Motor neuron (in vitro differentiated cells): ENCODE results near the gene CLDN20. TPM values are rescaled to one million over a fixed set of nuclear protein-coding genes. Genes with fewer than 3 reads are reported as not detected.
"Not testable (repeated sequence)": the region's sequence is repeated elsewhere in the genome, so short reads cannot be mapped to it uniquely, and the experiment has no call there.

Source experiments
- ATAC-seq, 8 experiments: fragments of 200-7000 bp; cut with Tn5 transposase; replicated peaks in 6 of 8; 2 replicates each; pipeline ENCODE4 v1.8.0; 2021; ENCODE audit warnings: mild to moderate bottlenecking in 8 of 8, moderate library complexity in 8 of 8
- H3K27ac ChIP-seq, 2 donors: fragments of 250-450 bp; sonication (Bioruptor Pico); 2 replicates each; pipeline ENCODE4 v1.9.0; 2021; ENCODE audit warnings: antibody characterized with exemption in 2 of 2, mild to moderate bottlenecking in 2 of 2, moderate library complexity in 1 of 2
- H3K4me1 ChIP-seq, 2 donors: fragments of 250-450 bp; sonication (Bioruptor Pico); replicated peaks in 1 of 2; 2 replicates each; pipeline ENCODE4 v1.6.1; 2021; ENCODE audit warnings: antibody characterized with exemption in 2 of 2, mild to moderate bottlenecking in 2 of 2, moderate library complexity in 1 of 2
- H3K4me3 ChIP-seq, 5 donors: fragments of 250-450 bp; sonication (Bioruptor Pico); 2 replicates each; pipeline ENCODE4 v1.9.0; 2021; ENCODE audit warnings: antibody characterized with exemption in 5 of 5, mild to moderate bottlenecking in 5 of 5, moderate library complexity in 4 of 5
- WGBS, 10 experiments: fragments of 450-650 bp; shearing (Covaris generic); methylation state at CpG; one replicate each; pipeline ENCODE4 v1.0.0; 2022; 5-methylcytosine and 5-hydroxymethylcytosine counted together
- in situ Hi-C, 9 experiments: fragments of 400-800 bp; cut with MboI; loops; one replicate each; pipeline ENCODE4 v1.15.0; 2021; ENCODE audit warnings: low sequenced_read_pairs in 9 of 9, low pct_unique_long_range_greater_than_20kb in 2 of 9; ENCODE audit not compliant: unreplicated experiment in 9 of 9
- total RNA-seq, 8 experiments: library from RNA; unstranded; fragments of 300-600 nt; gene quantifications; 2 replicates each; pipeline versions ENCODE4 v1.2.3 to v1.2.4, GENCODE V29; 2022

The CLDN20 gene
- total RNA-seq, 8 experiments from 2014 or later: 0.76 to 10.4 (median 1.9) TPM

DNA sequence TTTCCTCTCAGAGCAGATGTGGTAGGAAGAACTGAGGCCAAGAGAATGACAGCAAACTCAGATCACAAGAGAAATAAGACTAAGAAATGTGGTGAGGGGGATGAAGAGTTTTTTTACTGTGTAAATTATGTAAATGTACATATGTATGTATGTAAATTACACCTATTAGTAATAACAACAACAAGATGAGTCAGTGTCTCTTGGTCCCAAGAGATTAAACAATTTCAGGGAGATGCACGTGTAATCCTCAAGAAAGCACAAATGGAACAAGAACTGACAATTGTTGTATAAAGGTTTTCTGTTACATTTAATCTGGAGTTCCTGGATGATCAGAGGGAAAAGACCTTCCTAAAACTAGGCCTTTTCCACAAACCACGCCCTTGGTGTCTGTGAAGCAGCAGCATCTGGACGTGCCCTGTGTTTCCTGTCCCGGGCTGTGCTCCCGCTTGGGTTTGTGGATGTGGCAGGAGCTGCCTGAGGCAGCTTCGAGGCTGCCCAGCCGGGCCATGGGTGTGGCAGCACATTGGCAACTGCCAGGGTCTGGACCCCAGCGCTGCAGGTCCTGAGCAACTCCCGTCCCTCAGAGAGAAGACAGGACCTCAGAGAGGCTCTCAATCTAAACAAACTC lies 994 bp downstream of the CLDN20 start:
- H3K4me1 ChIP-seq: peaks cover 8 to 16% of the 10 kb centered on the region in 2 donors
- in situ Hi-C loops: no loop called here
- no peak overlapping the region for H3K4me3 ChIP-seq
- peak in 4 of 8 experiments; percentile 22 to 83 (median 74) for ATAC-seq
- WGBS, 10 experiments: 0 to 90% (median 62%) methylated on average over 1 to 5 of the region's 9 CpGs; no CpG with 5 or more reads in 2 of the 10 experiments
- no peak overlapping the region for H3K27ac ChIP-seq

DNA sequence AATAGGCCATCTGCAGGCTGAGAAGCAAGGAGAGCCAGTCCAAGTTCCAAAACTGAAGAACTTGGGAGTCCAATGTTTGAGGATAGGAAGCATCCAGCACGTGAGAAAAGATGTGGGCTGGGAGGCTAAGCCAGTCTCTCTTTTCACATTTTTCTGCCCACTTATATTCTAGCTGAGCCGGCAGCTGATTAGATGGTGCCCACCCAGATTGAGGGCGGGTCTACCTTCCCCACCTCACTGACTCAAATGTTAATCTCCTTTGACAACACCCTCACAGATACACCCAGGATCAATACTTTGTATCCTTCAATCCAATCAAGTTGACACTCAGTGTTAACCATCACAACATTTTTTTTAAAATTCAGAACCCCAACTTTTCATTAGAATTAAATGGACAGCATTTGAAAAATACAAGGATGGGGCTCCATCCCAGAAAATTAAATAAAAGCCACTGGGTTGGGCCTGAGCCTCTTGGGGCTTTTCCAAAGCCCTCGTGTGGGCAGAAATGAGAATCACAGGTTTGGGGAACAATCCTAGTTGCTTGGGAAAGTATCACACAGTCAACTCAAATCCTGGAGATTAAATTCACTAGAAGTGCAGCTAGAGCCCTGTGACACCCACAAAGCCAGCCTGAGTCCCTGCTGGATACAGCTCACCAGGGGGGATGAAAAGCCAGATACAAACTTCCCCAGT lies 2.2 kb downstream of the CLDN20 start:
- Histone ChIP-seq H3K4me3 (no peak overlapping the region), H3K27ac (no peak overlapping the region), H3K4me1 (peaks cover 11 to 15% of the 10 kb centered on the region in 2 donors)
- in situ Hi-C loops: no loop called here
- WGBS, 10 experiments: 0 to 100% (median 88%) methylated on average over 1 to 4 of the region's 4 CpGs; no CpG with 5 or more reads in 3 of the 10 experiments
- ATAC-seq: no peak

DNA sequence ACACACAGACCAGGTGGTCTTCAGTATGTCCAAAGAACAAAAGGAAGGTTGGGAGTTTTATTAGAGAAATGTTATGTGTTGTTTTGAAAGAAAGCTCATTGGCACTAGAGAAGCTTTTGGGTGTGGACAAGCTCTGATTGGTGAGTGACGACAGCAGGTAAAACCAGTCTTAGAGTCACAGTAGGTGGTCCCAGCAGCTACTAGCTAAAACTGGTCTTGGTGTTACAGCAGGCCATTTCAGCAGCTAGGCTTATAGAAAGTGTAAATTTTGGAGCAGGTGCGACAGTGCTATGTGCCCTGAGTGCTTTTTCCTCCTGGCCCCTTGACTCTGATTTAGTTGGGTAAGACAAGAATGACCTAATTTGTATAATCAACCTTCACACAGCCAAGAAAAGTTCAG lies 3.6 kb downstream of the CLDN20 start:
- WGBS, 10 experiments: 92 to 100% (median 100%) methylated on average over 1 to 2 of the region's 2 CpGs; no CpG with 5 or more reads in 3 of the 10 experiments
- H3K27ac ChIP-seq: no peak overlapping the region
- H3K4me1 ChIP-seq: peaks cover 9 to 11% of the 10 kb centered on the region in 2 donors
- in situ Hi-C loops: no loop called here
- ATAC-seq: no peak
- no peak overlapping the region for H3K4me3 ChIP-seq

DNA sequence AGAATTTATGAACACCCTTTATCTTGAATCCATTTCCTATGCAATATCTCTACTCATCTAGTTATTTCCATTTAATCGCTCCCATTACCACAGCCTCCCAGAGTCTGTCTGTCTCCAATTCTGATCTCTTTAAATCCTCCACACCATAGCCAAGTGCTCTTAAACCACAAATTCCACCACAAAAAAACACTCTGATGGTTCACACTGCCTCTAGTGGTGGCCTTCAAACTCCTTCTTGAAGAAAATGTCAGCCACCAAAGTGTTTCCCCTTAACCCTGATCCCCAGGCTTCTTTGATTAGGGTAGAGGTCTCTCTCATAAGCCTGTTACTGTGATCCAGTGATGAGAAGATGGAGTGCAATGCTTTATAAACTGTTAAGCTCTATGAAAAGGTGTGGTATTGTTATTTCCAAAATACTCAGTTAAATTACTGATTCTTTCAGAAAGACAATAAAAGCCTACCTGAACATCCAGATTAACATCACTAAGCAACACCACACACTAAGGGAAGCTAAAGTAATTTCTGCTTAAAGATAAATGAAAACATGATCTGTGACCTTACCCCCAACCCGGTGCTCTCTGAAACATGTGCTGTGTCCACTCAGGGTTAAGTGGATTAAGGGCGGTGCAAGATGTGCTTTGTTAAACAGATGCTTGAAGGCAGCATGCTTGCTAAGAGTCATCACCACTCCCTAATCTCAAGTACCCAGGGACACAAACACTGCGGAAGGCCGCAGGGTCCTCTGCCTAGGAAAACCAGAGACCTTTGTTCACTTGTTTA lies 4.5 kb downstream of the CLDN20 start:
- H3K27ac ChIP-seq, H3K4me3 ChIP-seq, in situ Hi-C loops: not testable (repeated sequence)
- 7 to 100% (median 100%) methylated on average over 1 to 2 of the region's 5 CpGs; no CpG with 5 or more reads in 3 of the 10 experiments for WGBS, 10 experiments
- peaks cover 18% of the 10 kb centered on the region in 2 donors for H3K4me1 ChIP-seq
- ATAC-seq: peak in 2 of 8 experiments; percentile 41 to 55

DNA sequence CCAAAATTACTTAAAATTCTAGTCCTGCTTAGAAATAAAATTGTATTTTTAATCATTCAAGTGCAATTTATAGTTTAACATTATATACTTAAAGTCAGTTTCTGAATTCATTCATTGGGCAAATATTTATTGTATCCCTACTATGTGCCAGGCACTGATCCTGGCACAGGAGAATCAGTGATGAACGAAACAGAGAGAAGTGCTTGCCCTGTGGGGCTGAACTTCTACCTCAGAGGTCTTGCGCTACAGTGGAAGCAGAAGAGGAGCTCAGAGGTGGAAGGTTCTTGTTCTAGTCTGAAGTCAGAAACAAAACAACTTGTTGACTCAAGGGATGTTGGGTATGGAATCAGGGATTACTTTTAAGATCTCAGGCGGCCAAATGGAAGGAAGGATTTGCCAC lies 6.0 kb downstream of the CLDN20 start:
- Histone ChIP-seq H3K4me3 (no peak overlapping the region), H3K4me1 (peaks cover 22% of the 10 kb centered on the region in 2 donors), H3K27ac (no peak overlapping the region)
- in situ Hi-C loops: no loop called here
- no peak for ATAC-seq
- WGBS, 10 experiments: 40 to 100% (median 91%) methylated on average over 1 to 3 of the region's 3 CpGs

DNA sequence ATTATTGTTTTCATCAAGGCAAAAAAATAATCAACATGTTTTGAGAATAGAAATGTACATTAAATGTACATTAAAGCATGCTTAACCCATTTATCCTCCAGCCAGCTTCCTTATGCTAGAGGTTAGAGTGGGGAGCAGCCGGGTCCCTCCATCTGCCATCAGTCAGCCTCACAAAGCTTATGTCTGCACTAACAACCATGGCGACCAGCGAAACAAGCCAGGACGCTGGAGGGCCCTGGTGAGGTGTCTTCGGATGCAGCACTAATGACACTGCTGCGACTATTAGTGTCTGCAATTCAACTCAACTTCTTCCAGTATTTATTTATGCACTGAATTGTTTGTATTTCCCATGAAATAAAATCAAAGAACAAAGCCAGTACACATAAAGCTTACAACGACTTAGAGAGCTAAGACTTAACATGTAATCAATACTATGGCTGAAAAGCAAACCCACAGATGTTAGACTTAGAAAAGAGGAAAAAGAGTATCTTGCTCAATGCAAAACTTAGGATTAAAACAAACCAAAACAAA lies 6.8 kb downstream of the CLDN20 start:
- 30 to 100% (median 74%) methylated on average over 1 to 7 of the region's 7 CpGs; no CpG with 5 or more reads in 1 of the 10 experiments for WGBS, 10 experiments
- Histone ChIP-seq H3K4me1 (peaks cover 20 to 22% of the 10 kb centered on the region in 2 donors), H3K4me3 (no peak overlapping the region), H3K27ac (no peak overlapping the region)
- peak in 3 of 8 experiments; percentile 60 to 93 (median 68) for ATAC-seq
- in situ Hi-C loops: no loop called here

DNA sequence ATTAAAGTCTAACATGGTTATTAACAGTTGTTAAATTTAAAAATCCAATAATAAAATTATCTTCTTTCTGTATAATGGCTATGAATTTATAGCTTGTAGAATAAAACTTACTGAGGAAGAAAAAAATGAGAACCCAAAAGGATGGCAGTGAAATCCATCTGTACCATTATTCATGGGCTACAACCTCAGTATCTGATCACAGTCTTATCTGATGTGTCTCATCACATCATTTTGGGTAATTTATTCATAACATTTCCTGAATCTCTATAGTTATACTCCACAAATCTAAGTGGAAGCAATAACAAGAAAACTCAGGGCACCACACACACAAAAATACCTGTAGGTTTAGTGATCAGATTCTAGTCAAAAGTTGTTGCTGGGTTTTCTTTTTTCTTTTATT lies 7.3 kb downstream of the CLDN20 start:
- no peak overlapping the region for H3K27ac ChIP-seq
- in situ Hi-C loops: no loop called here

DNA sequence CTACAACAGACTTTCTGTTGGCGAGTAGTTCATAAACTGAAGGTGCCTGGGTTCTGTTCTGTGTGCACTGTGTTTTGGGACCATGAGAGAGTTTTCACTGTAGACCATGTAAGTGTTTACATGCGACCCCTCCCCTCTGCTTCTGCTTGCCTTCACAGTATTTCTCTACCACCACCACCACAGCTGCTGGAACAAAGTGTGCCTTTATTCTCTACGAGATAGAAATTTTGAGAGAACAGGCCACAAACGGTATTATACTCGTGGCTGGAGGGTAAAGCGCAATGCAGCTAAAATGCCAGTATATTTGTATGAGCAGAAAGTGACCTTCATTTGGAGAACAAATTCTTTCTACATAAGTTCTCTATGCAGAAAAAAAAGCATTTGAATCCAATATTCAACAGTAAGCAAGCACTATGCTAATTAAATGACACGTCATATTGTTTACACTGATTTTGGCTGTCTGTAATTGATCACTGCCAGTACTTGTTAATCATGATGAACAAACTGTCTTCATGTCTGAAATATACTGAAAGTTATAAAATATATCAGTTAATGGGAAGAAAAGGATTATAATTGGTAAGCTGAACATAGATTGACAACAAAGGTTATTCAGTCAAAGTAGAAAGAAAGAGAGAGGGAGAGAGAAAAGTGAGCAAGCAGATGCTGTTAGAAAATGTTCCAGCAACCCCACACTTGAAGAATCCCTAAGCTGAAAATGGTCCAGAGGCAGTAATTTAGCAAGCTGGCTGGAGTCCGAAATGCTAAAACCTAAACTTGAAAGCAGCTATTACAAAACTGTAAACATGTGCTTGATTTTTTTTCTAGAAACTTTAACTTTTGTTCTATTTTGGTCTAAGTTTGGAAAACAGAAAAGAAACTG lies 8.8 kb downstream of the CLDN20 start:
- H3K27ac ChIP-seq: no peak overlapping the region
- WGBS, 10 experiments: 21 to 86% (median 71%) methylated on average over 2 to 8 of the region's 8 CpGs

More for the DNA sequence above, 7.3 kb downstream of the CLDN20 start:
- Histone ChIP-seq H3K4me1 (peaks cover 20 to 22% of the 10 kb centered on the region in 2 donors), H3K4me3 (no peak overlapping the region)
- ATAC-seq: no peak

DNA sequence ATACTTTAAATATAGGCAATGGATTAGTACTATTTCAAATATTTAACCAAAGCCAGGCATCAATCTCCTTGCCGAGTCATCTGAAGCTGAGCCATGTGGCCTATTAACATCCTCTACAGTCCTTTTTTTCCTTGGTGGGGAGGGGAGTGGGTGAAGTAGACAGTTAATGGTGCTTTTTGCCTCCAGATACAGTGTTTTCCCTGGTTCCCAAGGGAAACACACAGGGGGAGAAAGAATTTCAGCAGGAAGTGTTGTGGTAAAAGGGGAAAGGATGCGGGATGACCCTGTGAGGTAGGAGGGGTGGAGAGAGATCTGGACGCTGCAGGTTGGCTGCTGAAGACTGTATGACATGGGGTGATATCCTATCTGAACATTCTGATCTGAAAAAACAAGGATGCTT lies 9.6 kb downstream of the CLDN20 start:
- ATAC-seq: peak; percentile 18 to 95 (median 78)
- Histone ChIP-seq H3K4me3 (no peak overlapping the region), H3K27ac (no peak overlapping the region), H3K4me1 (peaks cover 20 to 22% of the 10 kb centered on the region in 2 donors)
- WGBS, 10 experiments: 0 to 74% (median 26%) methylated on average over 1 to 3 of the region's 3 CpGs; no CpG with 5 or more reads in 2 of the 10 experiments
- in situ Hi-C loops: no loop called here

More for the DNA sequence above, 8.8 kb downstream of the CLDN20 start:
- peak in 3 of 8 experiments; percentile 37 to 64 (median 62) for ATAC-seq
- Histone ChIP-seq H3K4me3 (no peak overlapping the region), H3K4me1 (peaks cover 20 to 22% of the 10 kb centered on the region in 2 donors)
- in situ Hi-C loops: no loop called here

DNA sequence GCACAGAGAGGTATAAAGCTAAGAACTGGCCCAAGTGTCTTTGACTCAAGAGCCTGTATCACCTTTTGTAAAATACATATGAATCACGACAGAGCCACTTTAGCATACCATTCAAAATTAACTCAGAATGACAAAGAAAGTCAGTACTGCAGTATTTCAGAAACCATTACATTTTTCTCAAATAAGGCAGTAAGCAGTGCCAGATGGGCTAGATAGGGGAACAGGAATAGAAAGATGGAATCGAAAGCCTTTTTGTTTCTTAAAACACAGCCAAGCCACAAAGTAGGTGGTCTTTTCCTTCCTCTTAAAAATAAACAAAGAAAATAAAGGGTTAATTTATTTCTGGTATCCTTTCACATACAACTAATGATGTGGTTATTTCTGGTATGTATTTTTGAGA lies 10.3 kb downstream of the CLDN20 start:
- Histone ChIP-seq H3K27ac (no peak overlapping the region), H3K4me1 (peaks cover 20 to 22% of the 10 kb centered on the region in 2 donors), H3K4me3 (no peak overlapping the region)
- in situ Hi-C loops: no loop called here
- 0 to 71% (median 53%) methylated on average over 1 to 2 of the region's 2 CpGs; no CpG with 5 or more reads in 1 of the 10 experiments for WGBS, 10 experiments
- ATAC-seq: no peak

DNA sequence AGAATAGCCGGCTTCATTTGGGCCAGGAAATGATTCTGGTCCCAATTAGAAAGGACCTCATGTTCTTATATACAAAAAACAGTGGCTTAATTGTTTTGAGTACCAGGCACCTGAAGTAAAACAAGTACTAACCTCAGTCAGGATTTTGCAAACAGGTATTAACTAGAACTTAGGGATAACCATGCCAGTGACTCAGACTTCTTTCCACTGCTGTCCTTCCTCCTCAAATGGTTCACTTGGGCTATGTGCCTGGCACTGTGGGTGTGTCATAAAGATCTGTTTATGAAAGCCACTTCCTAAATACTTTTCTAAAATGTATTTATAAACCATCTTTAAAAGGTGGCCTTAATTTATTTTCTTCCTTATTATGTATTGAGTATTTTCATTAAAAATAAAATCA lies 10.7 kb downstream of the CLDN20 start:
- no peak for ATAC-seq
- no peak overlapping the region for H3K27ac ChIP-seq
- in situ Hi-C loops: no loop called here
- no peak overlapping the region for H3K4me3 ChIP-seq
- peaks cover 20 to 22% of the 10 kb centered on the region in 2 donors for H3K4me1 ChIP-seq
- WGBS, 10 experiments: 17 to 100% (median 100%) methylated on average over 1 of the region's 1 CpG; no CpG with 5 or more reads in 3 of the 10 experiments

DNA sequence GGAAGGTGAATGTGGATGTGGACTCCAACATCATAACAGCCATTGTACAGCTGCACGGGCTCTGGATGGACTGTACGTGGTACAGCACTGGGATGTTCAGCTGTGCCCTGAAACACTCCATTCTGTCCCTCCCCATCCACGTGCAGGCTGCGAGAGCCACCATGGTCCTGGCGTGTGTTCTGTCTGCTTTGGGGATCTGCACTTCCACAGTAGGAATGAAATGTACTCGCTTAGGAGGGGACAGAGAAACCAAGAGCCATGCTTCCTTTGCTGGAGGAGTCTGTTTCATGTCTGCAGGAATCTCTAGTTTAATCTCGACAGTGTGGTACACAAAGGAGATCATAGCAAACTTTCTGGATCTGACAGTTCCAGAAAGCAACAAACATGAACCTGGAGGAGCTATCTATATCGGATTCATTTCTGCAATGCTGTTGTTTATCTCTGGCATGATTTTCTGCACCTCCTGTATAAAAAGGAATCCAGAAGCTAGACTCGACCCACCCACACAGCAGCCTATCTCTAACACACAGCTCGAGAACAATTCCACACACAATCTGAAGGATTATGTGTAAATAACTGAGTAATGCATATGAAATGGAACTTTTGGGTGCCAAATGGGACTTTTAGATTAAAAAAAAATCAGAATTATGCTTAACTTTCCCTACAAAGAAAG lies 12.1 kb downstream of the CLDN20 start:
- in situ Hi-C loops: no loop called here
- WGBS, 10 experiments: 54 to 100% (median 89%) methylated on average over 2 to 8 of the region's 10 CpGs; no CpG with 5 or more reads in 1 of the 10 experiments
- H3K4me3 ChIP-seq: no peak overlapping the region
- peak in 1 of 8 experiments; percentile 27 for ATAC-seq
- peaks cover 16 to 19% of the 10 kb centered on the region in 2 donors for H3K4me1 ChIP-seq
- H3K27ac ChIP-seq: no peak overlapping the region
